ENCODE measurements around the gene OPCML.

OPCML gene

DNA sequence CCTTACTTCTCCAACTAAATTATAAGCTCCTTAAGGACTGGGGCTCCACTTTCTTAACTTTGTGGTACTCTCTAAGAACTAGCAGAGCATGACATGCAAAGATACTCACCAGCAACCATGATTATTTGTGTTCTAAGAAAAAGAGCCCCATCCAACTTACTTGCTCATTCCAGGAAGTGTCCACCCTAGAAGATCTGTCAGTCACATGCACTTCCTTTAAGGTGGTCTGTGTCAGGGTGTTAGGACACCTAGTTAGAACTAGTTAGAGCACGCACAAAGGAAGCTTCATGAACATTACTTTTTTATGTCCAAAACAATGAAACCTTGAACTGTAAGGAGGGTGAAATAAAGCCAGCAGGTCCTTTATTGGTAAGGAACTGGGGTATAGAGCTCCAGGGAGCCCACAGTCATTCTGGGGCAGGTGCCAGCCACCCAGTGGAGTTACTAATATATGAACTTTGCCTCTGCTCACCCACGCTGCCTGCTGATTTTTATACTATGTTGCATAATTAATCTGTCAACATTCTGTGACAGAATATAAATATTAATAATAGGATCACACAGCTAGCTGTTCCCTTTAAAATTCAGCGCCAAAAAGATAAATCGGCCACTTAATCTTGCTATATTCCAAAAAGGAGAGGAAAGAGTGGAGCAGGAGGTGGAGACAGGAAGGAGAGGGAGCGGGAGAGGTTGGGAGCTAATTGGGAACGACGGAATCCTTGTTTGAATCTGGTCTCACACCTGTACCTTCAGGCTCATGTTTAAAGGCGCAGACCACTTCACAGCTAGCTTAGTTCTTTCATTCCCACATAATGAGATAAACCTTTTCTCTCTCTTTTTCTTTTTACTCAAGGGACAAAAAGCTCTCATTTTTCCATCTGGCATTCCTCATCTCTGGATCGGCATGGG, 755.0 kb downstream of the OPCML start:
- Histone ChIP-seq H3K4me3 (ENCODE audit: low read depth in 1 of 2, low read length in 1 of 2) (no peak overlapping the region), H3K27ac (no peak overlapping the region), H3K4me1 (ENCODE audit: control insufficient read depth in 1 of 2, insufficient read depth in 1 of 2, low read depth in 1 of 2, low read length in 1 of 2) (no peaks in the 10 kb centered on the region), H3K36me3 (no peaks in the 10 kb centered on the region), H3K27me3 (no peaks in the 10 kb centered on the region), H3K9me3 (no peaks in the 10 kb centered on the region)
- TF ChIP-seq, protein P1, sequence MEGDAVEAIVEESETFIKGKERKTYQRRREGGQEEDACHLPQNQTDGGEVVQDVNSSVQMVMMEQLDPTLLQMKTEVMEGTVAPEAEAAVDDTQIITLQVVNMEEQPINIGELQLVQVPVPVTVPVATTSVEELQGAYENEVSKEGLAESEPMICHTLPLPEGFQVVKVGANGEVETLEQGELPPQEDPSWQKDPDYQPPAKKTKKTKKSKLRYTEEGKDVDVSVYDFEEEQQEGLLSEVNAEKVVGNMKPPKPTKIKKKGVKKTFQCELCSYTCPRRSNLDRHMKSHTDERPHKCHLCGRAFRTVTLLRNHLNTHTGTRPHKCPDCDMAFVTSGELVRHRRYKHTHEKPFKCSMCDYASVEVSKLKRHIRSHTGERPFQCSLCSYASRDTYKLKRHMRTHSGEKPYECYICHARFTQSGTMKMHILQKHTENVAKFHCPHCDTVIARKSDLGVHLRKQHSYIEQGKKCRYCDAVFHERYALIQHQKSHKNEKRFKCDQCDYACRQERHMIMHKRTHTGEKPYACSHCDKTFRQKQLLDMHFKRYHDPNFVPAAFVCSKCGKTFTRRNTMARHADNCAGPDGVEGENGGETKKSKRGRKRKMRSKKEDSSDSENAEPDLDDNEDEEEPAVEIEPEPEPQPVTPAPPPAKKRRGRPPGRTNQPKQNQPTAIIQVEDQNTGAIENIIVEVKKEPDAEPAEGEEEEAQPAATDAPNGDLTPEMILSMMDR (IDR thresholded peaks at IDR 0.05): no peak

DNA sequence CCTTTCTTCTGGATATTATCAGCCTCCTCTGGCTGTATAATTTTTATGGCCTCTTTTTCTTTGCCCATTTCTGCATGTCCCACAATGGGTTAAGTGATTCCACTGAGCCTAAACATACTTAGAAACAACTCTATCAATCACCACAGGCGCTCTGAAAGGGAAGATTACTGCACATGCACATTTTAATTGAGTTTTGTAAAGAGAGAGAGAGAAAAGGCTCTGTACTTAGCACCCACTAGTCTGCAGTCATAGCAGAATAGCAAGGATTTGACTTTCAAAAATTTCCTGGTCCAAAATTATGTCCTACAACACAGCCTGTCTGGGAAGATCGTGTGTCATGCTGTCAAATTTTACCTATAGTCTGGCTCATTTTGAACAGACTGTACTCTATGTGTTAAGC, 758.5 kb downstream of the OPCML start:
- Histone ChIP-seq H3K4me3 (ENCODE audit: low read depth in 1 of 2, low read length in 1 of 2) (no peak overlapping the region), H3K9me3 (no peaks in the 10 kb centered on the region), H3K4me1 (ENCODE audit: control insufficient read depth in 1 of 2, insufficient read depth in 1 of 2, low read depth in 1 of 2, low read length in 1 of 2) (no peaks in the 10 kb centered on the region), H3K27ac (no peak overlapping the region), H3K36me3 (no peaks in the 10 kb centered on the region), H3K27me3 (no peaks in the 10 kb centered on the region)
- TF ChIP-seq, protein P1 (IDR thresholded peaks at IDR 0.05): no peak

DNA sequence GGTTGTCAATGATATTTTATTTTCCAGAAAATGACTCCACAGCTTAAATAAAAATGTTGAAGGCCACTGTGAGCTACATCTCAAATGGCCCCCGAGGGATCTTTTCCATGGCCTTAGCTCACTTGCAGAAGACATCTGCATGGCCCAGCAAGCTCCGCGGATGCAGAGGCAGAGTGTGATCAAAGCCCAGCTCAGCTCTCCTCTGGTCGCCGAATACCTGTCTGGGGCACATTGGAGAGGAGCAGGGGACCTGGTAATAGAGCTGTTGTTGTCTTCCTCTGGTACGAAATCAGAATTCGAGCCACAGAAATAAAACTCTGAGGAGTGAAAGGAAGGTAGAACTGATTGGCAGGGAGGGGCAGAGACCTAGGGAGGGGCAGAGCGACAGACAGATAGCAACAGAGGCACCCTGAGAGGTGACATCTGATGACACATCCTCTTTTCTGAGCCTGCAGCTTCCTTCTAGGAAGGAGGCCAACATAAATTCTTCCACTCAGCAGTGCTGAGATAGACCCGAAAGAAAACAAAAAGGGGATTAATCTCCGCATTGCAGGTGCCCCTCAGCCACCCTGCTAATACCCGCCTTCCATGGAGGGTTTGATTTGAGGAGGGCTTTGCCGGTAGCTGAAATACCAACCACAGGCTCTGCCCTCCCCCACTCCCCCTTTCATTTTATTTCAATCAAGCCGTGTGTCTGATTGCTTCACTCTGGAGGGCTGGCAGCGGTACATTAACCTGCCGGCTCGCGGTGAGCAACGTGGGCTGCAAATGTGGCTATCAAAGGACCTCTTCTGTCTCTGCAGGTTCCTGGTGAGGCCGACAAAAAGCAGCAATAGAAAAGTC, 759.4 kb downstream of the OPCML start:
- Histone ChIP-seq H3K4me1 (ENCODE audit: control insufficient read depth in 1 of 2, insufficient read depth in 1 of 2, low read depth in 1 of 2, low read length in 1 of 2) (no peaks in the 10 kb centered on the region), H3K9me3 (no peaks in the 10 kb centered on the region), H3K27me3 (no peaks in the 10 kb centered on the region), H3K4me3 (ENCODE audit: low read depth in 1 of 2, low read length in 1 of 2) (no peak overlapping the region), H3K36me3 (no peaks in the 10 kb centered on the region), H3K27ac (no peak overlapping the region)
- TF ChIP-seq, protein P1 (IDR thresholded peaks at IDR 0.05): no peak

DNA sequence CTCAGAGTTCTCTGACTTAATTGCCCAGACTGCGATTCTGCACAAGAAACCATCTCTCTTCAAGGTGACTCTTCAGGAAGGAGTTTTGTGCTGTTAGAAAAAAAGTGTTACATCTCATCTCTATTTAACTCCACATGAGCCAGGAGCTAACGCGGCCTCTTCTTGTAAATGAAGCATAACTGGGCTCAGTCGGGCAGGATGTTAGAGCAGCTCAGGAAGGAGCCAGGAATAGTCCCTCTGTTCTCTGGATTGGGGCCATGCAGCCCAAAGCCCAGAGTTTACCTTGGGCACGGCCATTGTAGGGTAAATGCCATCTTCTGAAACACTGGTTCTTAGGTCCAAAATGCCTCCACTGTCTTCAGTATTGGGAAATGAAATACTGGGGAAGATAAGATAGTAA, 760.6 kb downstream of the OPCML start:
- Histone ChIP-seq H3K27ac (no peak overlapping the region), H3K27me3 (no peaks in the 10 kb centered on the region), H3K9me3 (no peaks in the 10 kb centered on the region), H3K4me3 (ENCODE audit: low read depth in 1 of 2, low read length in 1 of 2) (no peak overlapping the region), H3K4me1 (ENCODE audit: control insufficient read depth in 1 of 2, insufficient read depth in 1 of 2, low read depth in 1 of 2, low read length in 1 of 2) (no peaks in the 10 kb centered on the region), H3K36me3 (no peaks in the 10 kb centered on the region)
- TF ChIP-seq, protein P1 (IDR thresholded peaks at IDR 0.05): no peak

DNA sequence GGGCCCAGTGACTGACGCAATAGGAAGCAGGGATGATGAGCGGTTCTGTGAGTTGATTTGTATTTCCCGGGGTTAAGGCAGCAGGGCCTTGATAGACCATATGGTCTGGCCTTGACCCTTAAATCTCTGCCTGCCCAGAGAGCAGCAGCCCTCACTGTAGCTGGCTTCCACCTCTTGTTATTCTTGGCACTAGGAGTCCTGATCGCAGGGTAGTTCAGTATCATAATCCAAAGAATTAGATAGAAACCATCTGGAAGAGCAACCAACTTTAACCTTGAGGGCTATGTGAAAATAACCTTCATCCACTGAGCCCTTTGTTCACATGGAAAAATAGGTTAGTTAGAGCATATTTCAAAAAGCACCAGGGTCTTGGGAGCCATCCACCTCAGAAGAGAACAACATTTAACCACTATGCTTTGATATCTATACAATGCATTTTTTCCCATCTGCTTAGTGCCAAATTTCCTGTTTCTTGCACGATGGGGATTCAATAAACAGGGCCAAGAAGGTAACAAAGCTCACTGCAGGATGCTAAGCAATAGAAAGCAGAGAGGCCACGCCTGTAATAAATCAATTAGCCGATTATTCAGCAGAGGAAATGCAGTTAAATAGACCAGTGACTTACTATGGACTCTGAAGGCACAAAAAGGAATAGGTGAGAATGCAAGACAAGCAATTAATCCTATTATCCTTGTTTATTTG, 761.3 kb downstream of the OPCML start:
- Histone ChIP-seq H3K27me3 (no peaks in the 10 kb centered on the region), H3K27ac (no peak overlapping the region), H3K4me1 (ENCODE audit: control insufficient read depth in 1 of 2, insufficient read depth in 1 of 2, low read depth in 1 of 2, low read length in 1 of 2) (no peaks in the 10 kb centered on the region), H3K4me3 (ENCODE audit: low read depth in 1 of 2, low read length in 1 of 2) (no peak overlapping the region), H3K9me3 (no peaks in the 10 kb centered on the region), H3K36me3 (no peaks in the 10 kb centered on the region)
- TF ChIP-seq, protein P1 (IDR thresholded peaks at IDR 0.05): no peak
